NCI-H748 (cell line): Measurements from ENCODE around the gene KSR1.
"Not testable (repeated sequence)": the region's sequence is repeated elsewhere in the genome, so short reads cannot be mapped to it uniquely, and the experiment has no call there.

Experiments used
- DNase-seq: peaks from one replicate; lab custom pipeline; 2025; ENCODE audit not compliant: unreplicated experiment; lab: John Stamatoyannopoulos, UW

Gene KSR1

GRCh38 chr17:27455914-27456680 lies at the start of gene KSR1:
KSR1 (plus strand) TSS chr17:27456448; CDS start chr17:27456644, 196 bp downstream.
- peak; percentile 93 for DNase-seq

GRCh38 chr17:27407916-27408864 lies 48.1 kb upstream of the KSR1 start:
- DNase-seq: no peak

GRCh38 chr17:27408891-27409290 lies 47.4 kb upstream of the KSR1 start:
- DNase-seq: no peak

GRCh38 chr17:27412158-27412557 lies 44.1 kb upstream of the KSR1 start:
- DNase-seq: not testable (repeated sequence)

GRCh38 chr17:27413315-27413714 lies 42.9 kb upstream of the KSR1 start:
- DNase-seq: no peak

- DNase-seq: no peak
Measured at GRCh38 chr17:27413792-27414191, 42.5 kb upstream of the KSR1 start.

GRCh38 chr17:27414271-27414670 lies 42.0 kb upstream of the KSR1 start:
- DNase-seq: no peak

GRCh38 chr17:27414694-27415093 lies 41.6 kb upstream of the KSR1 start:
- no peak for DNase-seq

GRCh38 chr17:27415120-27415795 lies 41.0 kb upstream of the KSR1 start:
- no peak for DNase-seq

- DNase-seq: no peak
Measured at GRCh38 chr17:27417596-27418365, 38.5 kb upstream of the KSR1 start.

GRCh38 chr17:27418366-27418615 lies 38.0 kb upstream of the KSR1 start:
- DNase-seq: no peak

- no peak for DNase-seq
Measured at GRCh38 chr17:27419156-27419555, 37.1 kb upstream of the KSR1 start.

GRCh38 chr17:27420211-27420950 lies 35.9 kb upstream of the KSR1 start:
- DNase-seq: no peak

GRCh38 chr17:27421111-27421510 lies 35.1 kb upstream of the KSR1 start:
- no peak for DNase-seq

GRCh38 chr17:27421626-27422025 lies 34.6 kb upstream of the KSR1 start:
- not testable (repeated sequence) for DNase-seq

- no peak for DNase-seq
Measured at GRCh38 chr17:27422601-27423000, 33.6 kb upstream of the KSR1 start.

- DNase-seq: no peak
Measured at GRCh38 chr17:27423651-27424050, 32.6 kb upstream of the KSR1 start.

GRCh38 chr17:27424516-27424915 lies 31.7 kb upstream of the KSR1 start:
- DNase-seq: no peak

- DNase-seq: no peak
Measured at GRCh38 chr17:27424941-27425340, 31.3 kb upstream of the KSR1 start.

GRCh38 chr17:27425571-27425970 lies 30.7 kb upstream of the KSR1 start:
- DNase-seq: not testable (repeated sequence)
